Liver (tissue), 9 donors: ENCODE data around the gene TSPAN33. TPM values are rescaled to one million over a fixed set of nuclear protein-coding genes. Genes with fewer than 3 reads are reported as not detected.

Experiments used
- DNase-seq: peaks from one replicate; pipeline ENCODE4 v3.0.0-alpha.2; 2017; ENCODE audit warnings: low spot score
- H3K27ac ChIP-seq, 2 donors: one replicate each; pipeline ENCODE4 v1.7.0; 2013; ENCODE audit warnings: inconsistent platforms in 2 of 2, low read length in 2 of 2, control low read depth in 1 of 2, low read depth in 1 of 2, mild to moderate bottlenecking in 1 of 2
- H3K27me3 ChIP-seq, 4 donors: one replicate each; pipeline versions ENCODE4 v1.6.1 to v1.7.0; 2013; ENCODE audit warnings: low read length in 3 of 4, inconsistent platforms in 1 of 4, mild to moderate bottlenecking in 1 of 4, moderate library complexity in 1 of 4; ENCODE audit not compliant: control insufficient read depth in 4 of 4, insufficient read depth in 4 of 4
- H3K36me3 ChIP-seq, 4 donors: one replicate each; pipeline versions ENCODE4 v1.6.1 to v1.7.0; 2013; ENCODE audit warnings: low read length in 3 of 4, mild to moderate bottlenecking in 3 of 4, low read depth in 1 of 4, moderate library complexity in 1 of 4; ENCODE audit not compliant: control insufficient read depth in 4 of 4, insufficient read depth in 3 of 4
- H3K4me1 ChIP-seq, 4 donors: one replicate each; pipeline versions ENCODE4 v1.6.1 to v1.7.0; 2013; ENCODE audit warnings: low read length in 3 of 4, mild to moderate bottlenecking in 3 of 4, moderate library complexity in 1 of 4; ENCODE audit not compliant: control insufficient read depth in 4 of 4, insufficient read depth in 4 of 4
- H3K4me3 ChIP-seq, 3 donors: one replicate each; pipeline versions ENCODE4 v1.6.1 to v1.7.0; 2013; ENCODE audit warnings: low read length in 3 of 3, control low read depth in 1 of 3, low read depth in 1 of 3, mild to moderate bottlenecking in 1 of 3
- H3K9ac ChIP-seq, 2 donors: one replicate each; pipeline ENCODE4 v1.7.0; 2013; ENCODE audit warnings: low read length in 2 of 2, mild to moderate bottlenecking in 2 of 2, moderate library complexity in 2 of 2, control low read depth in 1 of 2, low read depth in 1 of 2
- H3K9me3 ChIP-seq, 4 donors: one replicate each; pipeline versions ENCODE4 v1.6.1 to v1.7.0; 2013; ENCODE audit warnings: low read length in 3 of 4; ENCODE audit not compliant: control insufficient read depth in 4 of 4
- FOXA1 ChIP-seq: IDR thresholded peaks from 2 replicates; pipeline ENCODE4 v1.6.1; 2016; ENCODE audit warnings: antibody characterized with exemption
- FOXA2 ChIP-seq: IDR thresholded peaks from 2 replicates; pipeline ENCODE4 v1.6.1; 2016; ENCODE audit warnings: antibody characterized with exemption
- GABPA ChIP-seq, 2 donors: IDR thresholded peaks in 1 of 2; conservative IDR thresholded peaks in 1 of 2; 2 replicates each; pipeline ENCODE4 v1.6.1; 2016; ENCODE audit warnings: antibody characterized with exemption in 2 of 2, mild to moderate bottlenecking in 1 of 2, moderate library complexity in 1 of 2
- HNF4A ChIP-seq, 2 donors: conservative IDR thresholded peaks; 2 replicates each; pipeline ENCODE4 v1.6.1; 2016; ENCODE audit warnings: antibody characterized with exemption in 2 of 2, mild to moderate bottlenecking in 2 of 2
- HNF4G ChIP-seq: IDR thresholded peaks from 2 replicates; pipeline ENCODE4 v1.6.1; 2016; ENCODE audit warnings: antibody characterized with exemption
- JUND ChIP-seq, 2 donors: IDR thresholded peaks; 2 replicates each; pipeline ENCODE4 v1.6.1; 2016; ENCODE audit warnings: antibody characterized with exemption in 2 of 2
- NR2F2 ChIP-seq: IDR thresholded peaks from 2 replicates; pipeline ENCODE4 v1.6.1; 2016; ENCODE audit warnings: antibody characterized with exemption
- RAD21 ChIP-seq, 2 donors: IDR thresholded peaks; 2 replicates each; pipeline ENCODE4 v1.6.1; 2016; ENCODE audit warnings: antibody characterized with exemption in 2 of 2, mild to moderate bottlenecking in 2 of 2
- SP1 ChIP-seq: IDR thresholded peaks from 2 replicates; pipeline ENCODE4 v1.6.1; 2018; ENCODE audit warnings: antibody characterized with exemption, mild to moderate bottlenecking
- TAF1 ChIP-seq: conservative IDR thresholded peaks from 2 replicates; pipeline ENCODE4 v1.6.1; 2016; ENCODE audit warnings: antibody characterized with exemption, mild to moderate bottlenecking
- ZBTB33 ChIP-seq: IDR thresholded peaks from 2 replicates; pipeline ENCODE4 v1.6.1; 2016; ENCODE audit warnings: antibody characterized with exemption
- WGBS: extraction: QIAGEN DNeasy Blood & Tissue Kit; methylation state at CpG from one replicate; pipeline ENCODE4 v1.1.7; 2013; 5-methylcytosine and 5-hydroxymethylcytosine counted together
- polyA plus RNA-seq, 2 donors: library from polyadenylated mRNA; stranded (reverse) in 1 of 2; unstranded in 1 of 2; fragments of 200-250 nt in 1 of 2; fragments of >200 nt in 1 of 2; fragmentation: Nextera tagmentation in 1 of 2; extraction: Ambion mirVana in 1 of 2; gene quantifications; one replicate each; pipeline versions ENCODE4 v1.2.1 to v1.2.3, GENCODE V29; 2013 to 2015
- total RNA-seq, 2 donors: library from RNA; depleted of rRNA; stranded (reverse); fragments of >200 nt; gene quantifications; one replicate each; pipeline ENCODE4 v1.2.3, GENCODE V29; 2014
- TF ChIP-seq, protein P1 (sequence below): IDR thresholded peaks from 2 replicates; pipeline ENCODE4 v1.6.1; 2016; ENCODE audit warnings: antibody characterized with exemption
- TF ChIP-seq, protein P2 (sequence below): fragments of 150-350 bp; IDR thresholded peaks from 2 replicates; pipeline ENCODE4 v1.5.1; 2017; ENCODE audit warnings: improper control_type of control experiment, low read depth, low read length; ENCODE audit not compliant: missing input control
- TF ChIP-seq, protein P3 (sequence below): IDR thresholded peaks from 2 replicates; pipeline ENCODE4 v1.6.1; 2016; ENCODE audit warnings: antibody characterized with exemption
- TF ChIP-seq, protein P4 (sequence below): IDR thresholded peaks from 2 replicates; pipeline ENCODE4 v1.6.1; 2016; ENCODE audit warnings: antibody characterized with exemption, mild to moderate bottlenecking
- donor health status: healthy.
- donor health status: healthy.
- donor health status: healthy.
- donor health status: healthy.
- donor health status: healthy.

TSPAN33 gene
- total and polyA plus RNA-seq, 4 donors, result 13.4 to 29.3 (median 20.4) TPM

DNA sequence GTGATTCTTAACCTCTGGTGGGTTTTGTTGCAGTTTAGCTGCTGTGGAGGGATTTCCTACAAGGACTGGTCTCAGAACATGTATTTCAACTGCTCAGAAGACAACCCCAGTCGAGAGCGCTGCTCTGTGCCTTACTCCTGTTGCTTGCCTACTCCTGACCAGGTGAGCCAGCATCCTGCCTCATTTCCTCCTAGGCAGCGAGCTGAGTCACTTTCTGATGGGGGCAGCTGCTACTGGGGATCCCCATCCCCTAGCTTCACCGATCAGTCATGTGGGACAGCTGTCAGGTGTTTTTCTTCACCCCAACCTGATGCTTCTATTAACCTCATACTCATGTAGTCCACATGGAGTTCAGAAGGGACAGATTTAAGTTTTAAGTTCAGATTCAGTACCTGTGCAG is 22.2 kb downstream of the TSPAN33 start (continued):
- TF ChIP-seq, protein P1, sequence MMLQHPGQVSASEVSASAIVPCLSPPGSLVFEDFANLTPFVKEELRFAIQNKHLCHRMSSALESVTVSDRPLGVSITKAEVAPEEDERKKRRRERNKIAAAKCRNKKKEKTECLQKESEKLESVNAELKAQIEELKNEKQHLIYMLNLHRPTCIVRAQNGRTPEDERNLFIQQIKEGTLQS, result no peak

GRCh38 chr7:129167817-129168216 is 23.3 kb downstream of the TSPAN33 start:
- H3K9me3 ChIP-seq, result no peaks in the 10 kb centered on the region
- H3K4me3 ChIP-seq, result no peak overlapping the region
- TF ChIP-seq SP1, result no peak
- TF ChIP-seq JUND (IDR thresholded peaks at IDR 0.05), result no peak
- TF ChIP-seq HNF4A (conservative IDR thresholded peaks at IDR 0.05), result no peak
- TF ChIP-seq NR2F2, result no peak
- TF ChIP-seq TAF1, result no peak
- TF ChIP-seq, protein P2, sequence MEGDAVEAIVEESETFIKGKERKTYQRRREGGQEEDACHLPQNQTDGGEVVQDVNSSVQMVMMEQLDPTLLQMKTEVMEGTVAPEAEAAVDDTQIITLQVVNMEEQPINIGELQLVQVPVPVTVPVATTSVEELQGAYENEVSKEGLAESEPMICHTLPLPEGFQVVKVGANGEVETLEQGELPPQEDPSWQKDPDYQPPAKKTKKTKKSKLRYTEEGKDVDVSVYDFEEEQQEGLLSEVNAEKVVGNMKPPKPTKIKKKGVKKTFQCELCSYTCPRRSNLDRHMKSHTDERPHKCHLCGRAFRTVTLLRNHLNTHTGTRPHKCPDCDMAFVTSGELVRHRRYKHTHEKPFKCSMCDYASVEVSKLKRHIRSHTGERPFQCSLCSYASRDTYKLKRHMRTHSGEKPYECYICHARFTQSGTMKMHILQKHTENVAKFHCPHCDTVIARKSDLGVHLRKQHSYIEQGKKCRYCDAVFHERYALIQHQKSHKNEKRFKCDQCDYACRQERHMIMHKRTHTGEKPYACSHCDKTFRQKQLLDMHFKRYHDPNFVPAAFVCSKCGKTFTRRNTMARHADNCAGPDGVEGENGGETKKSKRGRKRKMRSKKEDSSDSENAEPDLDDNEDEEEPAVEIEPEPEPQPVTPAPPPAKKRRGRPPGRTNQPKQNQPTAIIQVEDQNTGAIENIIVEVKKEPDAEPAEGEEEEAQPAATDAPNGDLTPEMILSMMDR, result no peak
- no peak for TF ChIP-seq GABPA (IDR thresholded peaks at IDR 0.05 in 1 of 2, conservative IDR thresholded peaks at IDR 0.05 in 1 of 2)
- TF ChIP-seq, protein P3, sequence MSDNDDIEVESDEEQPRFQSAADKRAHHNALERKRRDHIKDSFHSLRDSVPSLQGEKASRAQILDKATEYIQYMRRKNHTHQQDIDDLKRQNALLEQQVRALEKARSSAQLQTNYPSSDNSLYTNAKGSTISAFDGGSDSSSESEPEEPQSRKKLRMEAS, result no peak
- TF ChIP-seq FOXA2, result no peak
- TF ChIP-seq, protein P4, sequence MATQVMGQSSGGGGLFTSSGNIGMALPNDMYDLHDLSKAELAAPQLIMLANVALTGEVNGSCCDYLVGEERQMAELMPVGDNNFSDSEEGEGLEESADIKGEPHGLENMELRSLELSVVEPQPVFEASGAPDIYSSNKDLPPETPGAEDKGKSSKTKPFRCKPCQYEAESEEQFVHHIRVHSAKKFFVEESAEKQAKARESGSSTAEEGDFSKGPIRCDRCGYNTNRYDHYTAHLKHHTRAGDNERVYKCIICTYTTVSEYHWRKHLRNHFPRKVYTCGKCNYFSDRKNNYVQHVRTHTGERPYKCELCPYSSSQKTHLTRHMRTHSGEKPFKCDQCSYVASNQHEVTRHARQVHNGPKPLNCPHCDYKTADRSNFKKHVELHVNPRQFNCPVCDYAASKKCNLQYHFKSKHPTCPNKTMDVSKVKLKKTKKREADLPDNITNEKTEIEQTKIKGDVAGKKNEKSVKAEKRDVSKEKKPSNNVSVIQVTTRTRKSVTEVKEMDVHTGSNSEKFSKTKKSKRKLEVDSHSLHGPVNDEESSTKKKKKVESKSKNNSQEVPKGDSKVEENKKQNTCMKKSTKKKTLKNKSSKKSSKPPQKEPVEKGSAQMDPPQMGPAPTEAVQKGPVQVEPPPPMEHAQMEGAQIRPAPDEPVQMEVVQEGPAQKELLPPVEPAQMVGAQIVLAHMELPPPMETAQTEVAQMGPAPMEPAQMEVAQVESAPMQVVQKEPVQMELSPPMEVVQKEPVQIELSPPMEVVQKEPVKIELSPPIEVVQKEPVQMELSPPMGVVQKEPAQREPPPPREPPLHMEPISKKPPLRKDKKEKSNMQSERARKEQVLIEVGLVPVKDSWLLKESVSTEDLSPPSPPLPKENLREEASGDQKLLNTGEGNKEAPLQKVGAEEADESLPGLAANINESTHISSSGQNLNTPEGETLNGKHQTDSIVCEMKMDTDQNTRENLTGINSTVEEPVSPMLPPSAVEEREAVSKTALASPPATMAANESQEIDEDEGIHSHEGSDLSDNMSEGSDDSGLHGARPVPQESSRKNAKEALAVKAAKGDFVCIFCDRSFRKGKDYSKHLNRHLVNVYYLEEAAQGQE, result no peak
- no peak for TF ChIP-seq RAD21 (IDR thresholded peaks at IDR 0.05)
- TF ChIP-seq FOXA1, result no peak
- TF ChIP-seq, protein P1, result no peak
- TF ChIP-seq ZBTB33, result no peak
- no peak for TF ChIP-seq HNF4G
- H3K36me3 ChIP-seq, result peaks cover 0 to 4% (median 0%) of the 10 kb centered on the region in 4 donors
- H3K27ac ChIP-seq, result no peak overlapping the region
- WGBS, result 83% methylated on average over 4 of the region's 4 CpGs
- H3K27me3 ChIP-seq, result no peaks in the 10 kb centered on the region
- H3K4me1 ChIP-seq, result peaks cover 0 to 6% (median 2%) of the 10 kb centered on the region in 4 donors
- DNase-seq, result no peak
- H3K9ac ChIP-seq, result no peak overlapping the region
